Heart left ventricle (tissue), 13 donors: ENCODE data around the gene MAN1C1.

ENCODE experiments used
- POLR2A ChIP-seq, 2 donors: fragments of 450-650 bp; IDR thresholded peaks; one replicate each; pipeline ENCODE4 v1.6.1; 2017; ENCODE audit warnings: antibody characterized with exemption in 2 of 2, mild to moderate bottlenecking in 2 of 2, moderate library complexity in 2 of 2
- TF ChIP-seq, protein P1 (sequence below), 12 donors: fragments of 200-600 bp; sonication (generic) in 4 of 12; IDR thresholded peaks; one replicate each; pipeline versions ENCODE4 v1.5.0 to v1.8.0; 2018 to 2022; ENCODE audit warnings: antibody characterized with exemption in 12 of 12, mild to moderate bottlenecking in 5 of 12
- donor health status: ischemic (EF 13 %, LVEDD 7.1; RV severe dilation, severe dysfunction).
- donor health status: DM: no; HTN: yes; CAD: no.
- donor health status: DM: no; HTN: no; CAD: no.
- donor health status: ischemic (EF 25% LVEDD 6.9; RV normal size, moderate dysfunction).
- donor health status: ischemic (EF 25% LVEDD 5.7; RV mildly dilated, moderate dysfunction).
- donor health status: ischemic (EF 35%, LVEDD 5.7; RV mildly dilated, moderate dysfunction).
- donor health status: nonischemic (EF 11% LVEDD 7.7; RV severe dilation, severe dysfunction).
- donor health status: DM: yes; HTN: yes; CAD: no.
- donor health status: PGD.
- donor health status: ischemic (EF 29% LVEDD 5.4; RV normal size, mild dysfunction).
- donor health status: nonischemic (EF 23%, LVEDD 6.1; RV moderate dilation, normal function).

DNA sequence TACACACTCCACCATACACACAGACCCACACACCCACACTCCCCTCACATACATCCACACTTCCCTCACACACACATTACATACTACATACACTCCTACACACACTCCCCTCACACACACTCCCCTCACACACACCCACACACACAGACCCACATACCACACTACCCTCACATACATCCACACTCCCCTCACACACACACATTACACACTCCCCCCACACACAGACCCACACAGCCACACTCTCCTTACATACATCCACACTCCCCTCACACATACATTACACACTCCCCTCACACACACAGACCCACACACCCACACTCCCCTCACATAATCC is 150.8 kb downstream of the MAN1C1 start:
- TF ChIP-seq POLR2A (IDR thresholded peaks at IDR 0.05), result no peak
- TF ChIP-seq, protein P1, sequence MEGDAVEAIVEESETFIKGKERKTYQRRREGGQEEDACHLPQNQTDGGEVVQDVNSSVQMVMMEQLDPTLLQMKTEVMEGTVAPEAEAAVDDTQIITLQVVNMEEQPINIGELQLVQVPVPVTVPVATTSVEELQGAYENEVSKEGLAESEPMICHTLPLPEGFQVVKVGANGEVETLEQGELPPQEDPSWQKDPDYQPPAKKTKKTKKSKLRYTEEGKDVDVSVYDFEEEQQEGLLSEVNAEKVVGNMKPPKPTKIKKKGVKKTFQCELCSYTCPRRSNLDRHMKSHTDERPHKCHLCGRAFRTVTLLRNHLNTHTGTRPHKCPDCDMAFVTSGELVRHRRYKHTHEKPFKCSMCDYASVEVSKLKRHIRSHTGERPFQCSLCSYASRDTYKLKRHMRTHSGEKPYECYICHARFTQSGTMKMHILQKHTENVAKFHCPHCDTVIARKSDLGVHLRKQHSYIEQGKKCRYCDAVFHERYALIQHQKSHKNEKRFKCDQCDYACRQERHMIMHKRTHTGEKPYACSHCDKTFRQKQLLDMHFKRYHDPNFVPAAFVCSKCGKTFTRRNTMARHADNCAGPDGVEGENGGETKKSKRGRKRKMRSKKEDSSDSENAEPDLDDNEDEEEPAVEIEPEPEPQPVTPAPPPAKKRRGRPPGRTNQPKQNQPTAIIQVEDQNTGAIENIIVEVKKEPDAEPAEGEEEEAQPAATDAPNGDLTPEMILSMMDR (IDR thresholded peaks at IDR 0.05), result no peak
